Activated CD4-positive, alpha-beta T cell treated with anti-CD3 and anti-CD28 coated beads for 48 hours (primary cell): ENCODE results near the gene CCDC136.

Experiments
- DNase-seq: peaks from one replicate; pipeline ENCODE4 v3.0.0-alpha.2; 2020

CCDC136 gene

GRCh38 chr7:128791121-128791971, at the start of gene CCDC136:
Gene CCDC136 (plus strand): TSS chr7:128791968. CDS start chr7:128792412, 444 bp downstream.
- DNase-seq, result peak; percentile 80

- DNase-seq, result no peak
These were observed 49.6 kb upstream of the CCDC136 start for GRCh38 chr7:128742206-128742605.

GRCh38 chr7:128743112-128743772, 48.5 kb upstream of the CCDC136 start:
- no peak for DNase-seq

GRCh38 chr7:128744366-128744905, 47.3 kb upstream of the CCDC136 start:
- no peak for DNase-seq

GRCh38 chr7:128745706-128746105, 46.1 kb upstream of the CCDC136 start:
- no peak for DNase-seq

- DNase-seq, result no peak
These were observed 44.3 kb upstream of the CCDC136 start for GRCh38 chr7:128747327-128748079.

- no peak for DNase-seq
These were observed 39.5 kb upstream of the CCDC136 start for GRCh38 chr7:128752251-128752650.

- no peak for DNase-seq
These were observed 36.5 kb upstream of the CCDC136 start for GRCh38 chr7:128755075-128755818.

GRCh38 chr7:128755819-128756476, 35.8 kb upstream of the CCDC136 start:
- no peak for DNase-seq

GRCh38 chr7:128757203-128757602, 34.6 kb upstream of the CCDC136 start:
- DNase-seq, result no peak

GRCh38 chr7:128758553-128758952, 33.2 kb upstream of the CCDC136 start:
- DNase-seq, result no peak

GRCh38 chr7:128759242-128759641, 32.5 kb upstream of the CCDC136 start:
- no peak for DNase-seq

- no peak for DNase-seq
These were observed 28.2 kb upstream of the CCDC136 start for GRCh38 chr7:128763541-128763940.

GRCh38 chr7:128767475-128768110, 24.2 kb upstream of the CCDC136 start:
- DNase-seq, result no peak

- DNase-seq, result no peak
These were observed 21.5 kb upstream of the CCDC136 start for GRCh38 chr7:128770233-128770632.

GRCh38 chr7:128773604-128774003, 18.2 kb upstream of the CCDC136 start:
- DNase-seq, result no peak

- no peak for DNase-seq
These were observed 17.6 kb upstream of the CCDC136 start for GRCh38 chr7:128774029-128774689.

- no peak for DNase-seq
These were observed 16.8 kb upstream of the CCDC136 start for GRCh38 chr7:128774921-128775320.

- no peak for DNase-seq
These were observed 15.9 kb upstream of the CCDC136 start, which contains the start of gene OPN1SW for GRCh38 chr7:128775744-128776474. Gene OPN1SW (minus strand): TSS chr7:128775794. CDS start chr7:128775781, 13 bp downstream.
